Mucosa of stomach (tissue), 1 donor: ENCODE measurements around the gene TNFRSF17.
"Not testable (repeated sequence)": the region's sequence is repeated elsewhere in the genome, so short reads cannot be mapped to it uniquely, and the experiment has no call there.

Experiments used
- H3K27me3 ChIP-seq: one replicate; pipeline ENCODE4 v1.7.0; 2013; ENCODE audit warnings: mild to moderate bottlenecking, low read length; ENCODE audit not compliant: control insufficient read depth, insufficient read depth
- H3K36me3 ChIP-seq: one replicate; pipeline ENCODE4 v1.7.0; 2013; ENCODE audit warnings: low read length; ENCODE audit not compliant: control insufficient read depth, insufficient read depth
- H3K4me1 ChIP-seq: one replicate; pipeline ENCODE4 v1.7.0; 2013; ENCODE audit warnings: mild to moderate bottlenecking, low read length; ENCODE audit not compliant: control insufficient read depth, insufficient read depth
- H3K4me3 ChIP-seq: one replicate; pipeline ENCODE4 v1.7.0; 2013; ENCODE audit warnings: low read length
- H3K9ac ChIP-seq: one replicate; pipeline ENCODE4 v1.7.0; 2013; ENCODE audit warnings: mild to moderate bottlenecking, low read length, moderate library complexity
- H3K9me3 ChIP-seq: one replicate; pipeline ENCODE4 v1.7.0; 2013; ENCODE audit warnings: mild to moderate bottlenecking, low read length, moderate library complexity; ENCODE audit not compliant: control insufficient read depth
- donor health status: Pancreatic carcinoma.

TNFRSF17 gene

GRCh38 chr16:11955713-11956123 lies 9.3 kb upstream of the TNFRSF17 start:
- Histone ChIP-seq H3K9me3 (no peaks in the 10 kb centered on the region), H3K4me3 (no peak overlapping the region), H3K27me3 (no peaks in the 10 kb centered on the region), H3K9ac (no peak overlapping the region), H3K4me1 (no peaks in the 10 kb centered on the region), H3K36me3 (no peaks in the 10 kb centered on the region)

GRCh38 chr16:11956558-11956957 lies 8.5 kb upstream of the TNFRSF17 start:
- Histone ChIP-seq H3K9me3 (no peaks in the 10 kb centered on the region), H3K4me1 (no peaks in the 10 kb centered on the region), H3K27me3 (no peaks in the 10 kb centered on the region), H3K9ac (no peak overlapping the region), H3K36me3 (no peaks in the 10 kb centered on the region), H3K4me3 (no peak overlapping the region)

- Histone ChIP-seq H3K27me3 (no peaks in the 10 kb centered on the region), H3K9me3 (no peaks in the 10 kb centered on the region), H3K36me3 (no peaks in the 10 kb centered on the region), H3K9ac (no peak overlapping the region), H3K4me3 (no peak overlapping the region), H3K4me1 (no peaks in the 10 kb centered on the region)
These were observed 7.2 kb upstream of the TNFRSF17 start for GRCh38 chr16:11957591-11958395.

- not testable (repeated sequence) for H3K9me3 ChIP-seq, H3K4me3 ChIP-seq, H3K4me1 ChIP-seq, H3K27me3 ChIP-seq, H3K36me3 ChIP-seq, H3K9ac ChIP-seq
These were observed 2.6 kb upstream of the TNFRSF17 start for GRCh38 chr16:11962457-11962856.

GRCh38 chr16:11962978-11963377 lies 2.0 kb upstream of the TNFRSF17 start:
- H3K4me3 ChIP-seq, H3K9me3 ChIP-seq, H3K4me1 ChIP-seq, H3K36me3 ChIP-seq, H3K9ac ChIP-seq, H3K27me3 ChIP-seq: not testable (repeated sequence)

GRCh38 chr16:11963706-11964105 lies 1.3 kb upstream of the TNFRSF17 start:
- Histone ChIP-seq H3K4me1 (no peaks in the 10 kb centered on the region), H3K36me3 (no peaks in the 10 kb centered on the region), H3K27me3 (no peaks in the 10 kb centered on the region), H3K9ac (no peak overlapping the region), H3K4me3 (no peak overlapping the region), H3K9me3 (no peaks in the 10 kb centered on the region)

- Histone ChIP-seq H3K4me1 (no peaks in the 10 kb centered on the region), H3K4me3 (no peak overlapping the region), H3K27me3 (no peaks in the 10 kb centered on the region)
These were observed 1.2 kb downstream of the TNFRSF17 start for GRCh38 chr16:11966173-11966572.

GRCh38 chr16:11967195-11967911 lies 2.3 kb downstream of the TNFRSF17 start:
- Histone ChIP-seq H3K27me3 (no peaks in the 10 kb centered on the region), H3K4me3 (no peak overlapping the region), H3K36me3 (no peaks in the 10 kb centered on the region), H3K4me1 (no peaks in the 10 kb centered on the region), H3K9me3 (no peaks in the 10 kb centered on the region), H3K9ac (no peak overlapping the region)

More at GRCh38 chr16:11966173-11966572, 1.2 kb downstream of the TNFRSF17 start:
- H3K9me3 ChIP-seq: no peaks in the 10 kb centered on the region
- H3K9ac ChIP-seq: no peak overlapping the region
- H3K36me3 ChIP-seq: no peaks in the 10 kb centered on the region

GRCh38 chr16:11968577-11968976 lies 3.6 kb downstream of the TNFRSF17 start:
- Histone ChIP-seq H3K9me3 (no peaks in the 10 kb centered on the region), H3K36me3 (no peaks in the 10 kb centered on the region), H3K9ac (no peak overlapping the region), H3K27me3 (no peaks in the 10 kb centered on the region), H3K4me1 (no peaks in the 10 kb centered on the region), H3K4me3 (no peak overlapping the region)

GRCh38 chr16:11970292-11970691 lies 5.3 kb downstream of the TNFRSF17 start:
- H3K27me3 ChIP-seq, H3K36me3 ChIP-seq, H3K4me3 ChIP-seq, H3K9ac ChIP-seq, H3K4me1 ChIP-seq, H3K9me3 ChIP-seq: not testable (repeated sequence)

GRCh38 chr16:11972128-11972527 lies 7.1 kb downstream of the TNFRSF17 start:
- no peak overlapping the region for H3K4me3 ChIP-seq
- no peaks in the 10 kb centered on the region for H3K9me3 ChIP-seq
- H3K4me1 ChIP-seq: peaks cover under 1% of the 10 kb centered on the region
- H3K36me3 ChIP-seq: no peaks in the 10 kb centered on the region
- H3K9ac ChIP-seq: no peak overlapping the region
- H3K27me3 ChIP-seq: no peaks in the 10 kb centered on the region

- H3K9ac ChIP-seq: no peak overlapping the region
- no peaks in the 10 kb centered on the region for H3K9me3 ChIP-seq
- H3K27me3 ChIP-seq: no peaks in the 10 kb centered on the region
- no peak overlapping the region for H3K4me3 ChIP-seq
- H3K36me3 ChIP-seq: no peaks in the 10 kb centered on the region
- H3K4me1 ChIP-seq: peaks cover 10% of the 10 kb centered on the region
These were observed 8.1 kb downstream of the TNFRSF17 start for GRCh38 chr16:11973070-11973469.
